ENCODE measurements around the gene SLC24A4.

Gene SLC24A4

DNA sequence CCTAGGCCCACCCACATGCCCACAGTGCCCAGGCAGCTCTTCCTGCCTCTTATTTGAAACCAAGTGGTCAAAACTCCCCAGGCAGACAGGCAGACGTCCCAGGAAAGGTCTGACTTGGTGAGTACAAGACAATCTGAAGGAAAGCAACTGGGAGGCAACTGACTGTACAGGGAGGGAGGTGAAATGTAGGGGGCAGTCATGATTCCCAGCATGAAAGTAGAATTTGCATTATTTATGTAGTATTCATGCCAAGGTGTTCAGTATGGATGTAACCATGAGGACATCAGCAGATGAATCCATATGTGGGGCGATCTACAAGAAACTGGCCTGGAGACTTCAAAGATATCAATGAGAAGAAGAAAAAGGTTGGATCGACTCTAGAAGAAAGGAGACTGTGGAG lies 46.1 kb downstream of the SLC24A4 start:
- no peak for TF ChIP-seq CTCF (IDR thresholded peaks at IDR 0.05; ENCODE audit: control insufficient read depth, insufficient read depth, low read depth, low read length, missing control alignments)
- DNase-seq (ENCODE audit: low read depth), result no peak
- H3K4me3 ChIP-seq (ENCODE audit: control insufficient read depth, low read depth, low read length), result no peak overlapping the region

- TF ChIP-seq CTCF (IDR thresholded peaks at IDR 0.05; ENCODE audit: control insufficient read depth, insufficient read depth, low read depth, low read length, missing control alignments), result no peak
- H3K4me3 ChIP-seq (ENCODE audit: control insufficient read depth, low read depth, low read length), result no peak overlapping the region
- no peak for DNase-seq (ENCODE audit: low read depth)
Observed at GRCh38 chr14:92372230-92372629, 49.3 kb downstream of the SLC24A4 start.

- TF ChIP-seq CTCF (IDR thresholded peaks at IDR 0.05; ENCODE audit: control insufficient read depth, insufficient read depth, low read depth, low read length, missing control alignments), result no peak
- H3K4me3 ChIP-seq (ENCODE audit: control insufficient read depth, low read depth, low read length), result no peak overlapping the region
- no peak for DNase-seq (ENCODE audit: low read depth)
Observed at GRCh38 chr14:92373336-92373735, 50.4 kb downstream of the SLC24A4 start.

GRCh38 chr14:92380131-92380530 lies 57.2 kb downstream of the SLC24A4 start:
- no peak overlapping the region for H3K4me3 ChIP-seq (ENCODE audit: control insufficient read depth, low read depth, low read length)
- TF ChIP-seq CTCF (IDR thresholded peaks at IDR 0.05; ENCODE audit: control insufficient read depth, insufficient read depth, low read depth, low read length, missing control alignments), result no peak
- DNase-seq (ENCODE audit: low read depth), result no peak

- DNase-seq (ENCODE audit: low read depth), result no peak
- TF ChIP-seq CTCF (IDR thresholded peaks at IDR 0.05; ENCODE audit: control insufficient read depth, insufficient read depth, low read depth, low read length, missing control alignments), result no peak
- H3K4me3 ChIP-seq (ENCODE audit: control insufficient read depth, low read depth, low read length), result no peak overlapping the region
Observed at GRCh38 chr14:92380582-92380981, 57.6 kb downstream of the SLC24A4 start.

- peak; percentile 58 for TF ChIP-seq CTCF (IDR thresholded peaks at IDR 0.05; ENCODE audit: control insufficient read depth, insufficient read depth, low read depth, low read length, missing control alignments)
- no peak overlapping the region for H3K4me3 ChIP-seq (ENCODE audit: control insufficient read depth, low read depth, low read length)
- DNase-seq (ENCODE audit: low read depth), result no peak
Observed at GRCh38 chr14:92382677-92383076, 59.7 kb downstream of the SLC24A4 start.

GRCh38 chr14:92383805-92384204 lies 60.8 kb downstream of the SLC24A4 start:
- TF ChIP-seq CTCF (IDR thresholded peaks at IDR 0.05; ENCODE audit: control insufficient read depth, insufficient read depth, low read depth, low read length, missing control alignments), result no peak
- no peak overlapping the region for H3K4me3 ChIP-seq (ENCODE audit: control insufficient read depth, low read depth, low read length)
- no peak for DNase-seq (ENCODE audit: low read depth)
